GM12878 (cell line): Measurements from ENCODE around the gene ZBTB42.

Source experiments
- CTCF ChIP-seq, 3 experiments: IDR thresholded peaks in 2 of 3; conservative IDR thresholded peaks in 1 of 3; 2 replicates each; pipeline ENCODE4 v1.5.1; 2011; ENCODE audit warnings: low read depth in 3 of 3, low read length in 3 of 3, mild to moderate bottlenecking in 3 of 3, control low read depth in 2 of 3, moderate library complexity in 2 of 3, inconsistent platforms in 1 of 3, mixed read lengths in 1 of 3; ENCODE audit not compliant: control insufficient read depth in 2 of 3, insufficient read depth in 1 of 3; ENCODE audit errors: extremely low read depth in 1 of 3
- EP300 ChIP-seq, 2 experiments: fragments of 150-350 bp in 1 of 2; IDR thresholded peaks; 2 replicates each; pipeline ENCODE4 v1.6.1; 2011 to 2012; ENCODE audit warnings: low read depth in 2 of 2, low read length in 2 of 2, borderline replicate concordance in 1 of 2, improper control_type of control experiment in 1 of 2, inconsistent platforms in 1 of 2; ENCODE audit not compliant: control insufficient read depth in 1 of 2
- EZH2 ChIP-seq: IDR thresholded peaks from 2 replicates; pipeline ENCODE4 v1.6.1; 2012; ENCODE audit warnings: low read depth, mild to moderate bottlenecking, control low read depth, inconsistent platforms, low read length, borderline replicate concordance; ENCODE audit not compliant: control insufficient read depth
- JUNB ChIP-seq: IDR thresholded peaks from 2 replicates; pipeline ENCODE4 v1.6.1; 2016; ENCODE audit warnings: antibody characterized with exemption, mild to moderate bottlenecking
- POLR2AphosphoS5 ChIP-seq: IDR thresholded peaks from 2 replicates; pipeline ENCODE4 v1.6.1; 2011; ENCODE audit warnings: mild to moderate bottlenecking, low read length, inconsistent platforms
- RAD51 ChIP-seq: fragments of 450-650 bp; IDR thresholded peaks from 2 replicates; pipeline ENCODE4 v1.6.1; 2016; ENCODE audit warnings: moderate library complexity, mild to moderate bottlenecking, inconsistent platforms
- TAF1 ChIP-seq: IDR thresholded peaks from 2 replicates; pipeline ENCODE4 v1.6.1; 2011; ENCODE audit warnings: mild to moderate bottlenecking, low read depth, low read length, borderline replicate concordance
- TCF3 ChIP-seq: IDR thresholded peaks from 2 replicates; pipeline ENCODE4 v1.6.1; 2012; ENCODE audit warnings: low read depth, mild to moderate bottlenecking, low read length, borderline replicate concordance; ENCODE audit not compliant: insufficient read depth
- USF1 ChIP-seq: IDR thresholded peaks from 2 replicates; pipeline ENCODE4 v1.6.1; 2011; ENCODE audit warnings: borderline replicate concordance, low read depth, mild to moderate bottlenecking, moderate library complexity, mixed read lengths, low read length; ENCODE audit not compliant: insufficient read depth; ENCODE audit errors: extremely low read length

- no peak for TF ChIP-seq USF1
- TF ChIP-seq EZH2: no peak
- TF ChIP-seq JUNB: no peak
- TF ChIP-seq CTCF (IDR thresholded peaks at IDR 0.05 in 2 of 3, conservative IDR thresholded peaks at IDR 0.05 in 1 of 3; ENCODE audit: control insufficient read depth in 2 of 3, extremely low read depth in 1 of 3, insufficient read depth in 1 of 3, low read depth in 3 of 3, low read length in 3 of 3): no peak
- TF ChIP-seq TAF1: no peak
- TF ChIP-seq EP300 (IDR thresholded peaks at IDR 0.05; ENCODE audit: borderline replicate concordance in 1 of 2, control insufficient read depth in 1 of 2, low read depth in 2 of 2, low read length in 2 of 2): no peak
- no peak for TF ChIP-seq TCF3
- TF ChIP-seq RAD51: no peak
- TF ChIP-seq POLR2AphosphoS5: no peak
These were observed 26.3 kb upstream of the ZBTB42 start for GRCh38 chr14:104774453-104775072.
